Smooth muscle cell (in vitro differentiated cells): Measurements from ENCODE around the gene IQCC. TPM values are rescaled to one million over a fixed set of nuclear protein-coding genes. Genes with fewer than 3 reads are reported as not detected.

Experiments used
- DNase-seq: peaks from one replicate; lab custom pipeline; 2025; ENCODE audit not compliant: unreplicated experiment; lab: John Stamatoyannopoulos, UW
- H2AFZ ChIP-seq: fragments of 200-600 bp; sonication (generic); 2 replicates; pipeline ENCODE4 v1.6.0; 2016; ENCODE audit warnings: antibody characterized with exemption, low read depth, mild to moderate bottlenecking
- H3F3A ChIP-seq: fragments of 200-600 bp; sonication (generic); 2 replicates; pipeline ENCODE4 v1.6.0; 2017; ENCODE audit warnings: antibody characterized with exemption, low read depth
- H3K27ac ChIP-seq: fragments of 200-600 bp; sonication (generic); 2 replicates; pipeline ENCODE4 v1.5.1; 2016; ENCODE audit warnings: low read depth, mild to moderate bottlenecking
- H3K27me3 ChIP-seq: fragments of 200-600 bp; sonication (generic); 2 replicates; pipeline ENCODE4 v1.6.1; 2016; ENCODE audit warnings: low read depth, mild to moderate bottlenecking
- H3K36me3 ChIP-seq: fragments of 200-600 bp; sonication (generic); 2 replicates; pipeline ENCODE4 v1.5.1; 2016; ENCODE audit warnings: low read depth
- H3K4me1 ChIP-seq: fragments of 200-600 bp; sonication (generic); 2 replicates; pipeline ENCODE4 v1.5.1; 2016; ENCODE audit warnings: low read depth
- H3K4me2 ChIP-seq: fragments of 200-600 bp; sonication (generic); 2 replicates; pipeline ENCODE4 v1.6.0; 2016; ENCODE audit warnings: mild to moderate bottlenecking
- H3K4me3 ChIP-seq: fragments of 200-600 bp; sonication (generic); 2 replicates; pipeline ENCODE4 v1.5.1; 2016; ENCODE audit warnings: mild to moderate bottlenecking
- H3K79me2 ChIP-seq: fragments of 200-600 bp; sonication (generic); 2 replicates; pipeline ENCODE4 v1.6.0; 2016; ENCODE audit warnings: low read depth, mild to moderate bottlenecking
- H3K9ac ChIP-seq: fragments of 200-600 bp; sonication (generic); 2 replicates; pipeline ENCODE4 v1.6.0; 2016; ENCODE audit warnings: low read depth
- H3K9me3 ChIP-seq: fragments of 200-600 bp; sonication (generic); replicated peaks from 2 replicates; pipeline ENCODE4 v1.5.1; 2016; ENCODE audit warnings: low read depth
- H4K20me1 ChIP-seq: fragments of 200-600 bp; sonication (generic); 2 replicates; pipeline ENCODE4 v1.6.0; 2016; ENCODE audit warnings: low read depth
- WGBS: methylation state at CpG from one replicate; pipeline ENCODE4 v1.1.7; 2016; ENCODE audit warnings: low lambda C conversion rate; 5-methylcytosine and 5-hydroxymethylcytosine counted together
- polyA plus RNA-seq: library from polyadenylated mRNA; unstranded; fragments of >200 nt; fragmentation: Nextera tagmentation; extraction: Ambion mirVana; gene quantifications from 2 replicates; pipeline ENCODE4 v1.2.1, GENCODE V29; 2016
- total RNA-seq: library from RNA; depleted of rRNA; stranded (reverse); fragments of >200 nt; gene quantifications from 2 replicates; pipeline ENCODE4 v1.2.3, GENCODE V29; 2014
- TF ChIP-seq, protein P1 (sequence below): fragments of 200-600 bp; sonication (generic); IDR thresholded peaks from 2 replicates; pipeline ENCODE4 v1.5.1; 2017; ENCODE audit warnings: borderline replicate concordance, mild to moderate bottlenecking, antibody characterized with exemption; ENCODE audit not compliant: insufficient read depth, poor library complexity, severe bottlenecking

The IQCC gene
- total and polyA plus RNA-seq, 2 experiments from 2014 or later = 2.4 to 3.1 TPM

DNA sequence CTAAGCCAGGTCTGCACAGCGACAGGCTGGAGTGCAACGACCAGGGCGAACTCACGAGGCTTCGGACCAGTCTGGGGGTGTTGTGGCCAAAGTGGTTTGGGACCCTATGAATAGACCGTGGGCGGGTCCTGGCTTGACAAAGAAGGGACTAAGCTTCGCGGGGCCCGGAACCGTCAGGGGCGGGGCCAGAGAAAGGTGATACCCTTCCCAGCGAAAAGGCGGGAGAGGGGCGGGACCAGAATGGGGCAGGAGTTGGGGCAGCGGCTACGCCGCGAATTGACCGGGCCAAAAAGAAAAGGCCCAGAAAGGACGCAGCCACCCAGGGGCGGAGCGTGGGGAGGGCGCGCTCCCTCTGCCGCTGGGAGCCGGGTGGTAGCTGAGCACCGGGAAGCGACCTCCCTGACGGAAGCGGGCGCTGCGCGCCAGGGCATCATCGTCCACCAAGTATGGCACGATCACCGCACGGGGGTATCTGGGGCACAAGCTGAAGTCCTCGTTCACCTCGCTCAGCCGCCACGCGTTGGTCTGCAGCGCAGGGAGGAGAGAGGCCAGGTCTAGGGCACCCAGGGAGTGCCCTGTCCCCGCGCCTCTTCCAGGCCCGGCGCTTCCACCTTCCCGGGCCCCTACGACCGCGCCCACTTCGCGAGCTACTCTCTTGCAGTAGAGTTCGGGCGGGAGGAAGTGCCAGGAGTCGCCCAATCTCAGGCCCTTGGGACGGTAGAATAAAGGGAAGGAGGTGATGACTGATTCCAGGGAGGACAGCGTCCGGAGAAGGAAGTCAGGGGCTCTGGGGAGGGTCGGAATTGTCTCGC, 34.9 kb downstream of the IQCC start:
- 2% methylated on average over 62 of the region's 62 CpGs for WGBS

DNA sequence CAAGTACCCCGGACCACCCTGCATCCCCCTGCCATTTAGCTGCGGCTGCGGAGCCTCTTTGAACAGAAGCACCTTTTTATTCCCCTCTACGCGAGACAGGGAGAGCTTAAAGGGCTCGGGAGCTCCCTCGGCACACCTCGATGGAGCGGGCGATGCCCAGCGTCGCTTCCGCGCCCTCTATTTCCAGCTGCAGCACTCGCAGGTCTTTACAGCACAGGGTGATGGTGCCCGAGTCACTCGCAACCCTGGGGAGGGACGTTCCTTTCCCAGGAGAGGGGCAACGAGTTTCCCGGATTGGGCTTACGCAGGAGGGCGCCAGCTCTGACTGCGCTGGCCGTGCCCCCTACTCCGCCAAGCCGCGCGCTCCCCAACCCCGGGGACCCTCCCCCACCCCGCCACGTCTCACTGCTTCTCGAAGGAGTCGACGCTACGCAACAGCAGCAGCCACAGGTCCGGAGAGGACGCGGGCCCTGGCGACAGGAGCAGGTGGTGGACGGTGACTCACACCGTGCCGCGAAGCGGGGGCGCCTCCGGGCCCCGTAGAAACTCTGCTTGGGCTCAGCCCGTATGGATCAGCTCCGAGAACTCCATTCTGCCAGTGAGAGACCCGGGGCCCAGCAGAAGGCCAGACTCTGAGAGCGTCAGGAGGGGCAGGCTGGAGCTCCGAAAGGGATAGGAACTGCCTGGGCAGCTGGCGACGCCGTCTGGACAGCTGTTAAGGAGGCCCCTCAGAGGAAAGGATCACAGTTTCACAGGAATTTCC, 35.7 kb downstream of the IQCC start:
- H3K27ac ChIP-seq = peak overlapping the region; percentile 46

More for the DNA sequence above, 34.9 kb downstream of the IQCC start:
- peaks cover 19% of the 10 kb centered on the region for H3K4me1 ChIP-seq
- H3K9ac ChIP-seq = peak overlapping the region; percentile 70
- peaks cover 24% of the 10 kb centered on the region for H3F3A ChIP-seq
- peak; percentile 58 for DNase-seq
- H3K4me2 ChIP-seq = peak overlapping the region; percentile 89
- TF ChIP-seq, protein P1, sequence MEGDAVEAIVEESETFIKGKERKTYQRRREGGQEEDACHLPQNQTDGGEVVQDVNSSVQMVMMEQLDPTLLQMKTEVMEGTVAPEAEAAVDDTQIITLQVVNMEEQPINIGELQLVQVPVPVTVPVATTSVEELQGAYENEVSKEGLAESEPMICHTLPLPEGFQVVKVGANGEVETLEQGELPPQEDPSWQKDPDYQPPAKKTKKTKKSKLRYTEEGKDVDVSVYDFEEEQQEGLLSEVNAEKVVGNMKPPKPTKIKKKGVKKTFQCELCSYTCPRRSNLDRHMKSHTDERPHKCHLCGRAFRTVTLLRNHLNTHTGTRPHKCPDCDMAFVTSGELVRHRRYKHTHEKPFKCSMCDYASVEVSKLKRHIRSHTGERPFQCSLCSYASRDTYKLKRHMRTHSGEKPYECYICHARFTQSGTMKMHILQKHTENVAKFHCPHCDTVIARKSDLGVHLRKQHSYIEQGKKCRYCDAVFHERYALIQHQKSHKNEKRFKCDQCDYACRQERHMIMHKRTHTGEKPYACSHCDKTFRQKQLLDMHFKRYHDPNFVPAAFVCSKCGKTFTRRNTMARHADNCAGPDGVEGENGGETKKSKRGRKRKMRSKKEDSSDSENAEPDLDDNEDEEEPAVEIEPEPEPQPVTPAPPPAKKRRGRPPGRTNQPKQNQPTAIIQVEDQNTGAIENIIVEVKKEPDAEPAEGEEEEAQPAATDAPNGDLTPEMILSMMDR = no peak
- no peaks in the 10 kb centered on the region for H3K9me3 ChIP-seq
- no peaks in the 10 kb centered on the region for H4K20me1 ChIP-seq
- no peaks in the 10 kb centered on the region for H3K79me2 ChIP-seq
- H3K27ac ChIP-seq = peak overlapping the region; percentile 46
- peak overlapping the region; percentile 91 for H2AFZ ChIP-seq
- H3K27me3 ChIP-seq = no peaks in the 10 kb centered on the region
- no peaks in the 10 kb centered on the region for H3K36me3 ChIP-seq
- peak overlapping the region; percentile 65 for H3K4me3 ChIP-seq

DNA sequence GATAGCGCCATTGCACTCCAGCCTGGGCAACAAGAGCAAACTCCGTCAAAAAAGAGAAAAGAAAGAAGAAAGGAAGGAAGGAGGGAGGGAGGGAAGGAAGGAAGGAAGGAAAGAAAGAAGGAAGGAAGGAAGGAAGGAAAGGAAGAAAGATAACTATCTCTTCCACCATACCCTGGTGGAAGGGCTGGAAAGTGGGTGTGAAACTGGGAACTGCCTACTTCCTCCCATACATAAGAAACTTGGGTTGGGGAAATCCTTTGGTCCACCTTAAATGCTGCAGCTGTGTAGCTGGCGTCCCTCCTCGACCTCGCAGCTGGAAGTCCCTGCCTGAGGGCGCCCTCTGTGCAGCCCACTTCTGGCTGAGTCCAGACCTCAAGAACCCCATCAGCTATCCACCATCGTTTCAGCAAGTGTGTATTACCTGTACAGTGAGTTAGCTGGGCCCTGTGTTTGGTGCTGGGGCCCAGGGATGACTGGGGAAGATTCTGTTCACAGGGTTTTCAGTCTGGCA, 36.9 kb downstream of the IQCC start:
- Histone ChIP-seq H3K79me2 (no peaks in the 10 kb centered on the region), H3K27ac (no peak overlapping the region), H3K9ac (no peak overlapping the region), H3K9me3 (no peaks in the 10 kb centered on the region), H4K20me1 (no peaks in the 10 kb centered on the region), H3K4me3 (no peak overlapping the region), H3K36me3 (no peaks in the 10 kb centered on the region), H3K4me1 (peaks cover 19% of the 10 kb centered on the region), H2AFZ (no peak overlapping the region), H3K4me2 (no peak overlapping the region), H3F3A (peaks cover 12% of the 10 kb centered on the region), H3K27me3 (no peaks in the 10 kb centered on the region)
- 34% methylated on average over 7 of the region's 7 CpGs for WGBS
- TF ChIP-seq, protein P1 = no peak
- no peak for DNase-seq

More for the DNA sequence above, 35.7 kb downstream of the IQCC start:
- Histone ChIP-seq H3K79me2 (no peaks in the 10 kb centered on the region), H4K20me1 (no peaks in the 10 kb centered on the region), H3K36me3 (no peaks in the 10 kb centered on the region), H3K9me3 (no peaks in the 10 kb centered on the region), H3K4me2 (peak overlapping the region; percentile 89), H3K9ac (peak overlapping the region; percentile 70), H2AFZ (peak overlapping the region; percentile 91), H3K4me1 (peaks cover 19% of the 10 kb centered on the region), H3K4me3 (peak overlapping the region; percentile 65), H3F3A (peaks cover 21% of the 10 kb centered on the region), H3K27me3 (no peaks in the 10 kb centered on the region)
- TF ChIP-seq, protein P1 = no peak
- peak; percentile 30 for DNase-seq
- WGBS = 1% methylated on average over 54 of the region's 55 CpGs
